GM12872 (cell line): ENCODE data around the gene HOXA4.

Experiments used
- TF ChIP-seq, protein P1 (sequence below): IDR thresholded peaks from 3 replicates; pipeline ENCODE4 v1.5.1; 2011; ENCODE audit warnings: low read depth, mild to moderate bottlenecking, low read length, moderate library complexity; ENCODE audit not compliant: insufficient read depth

The HOXA4 gene

DNA sequence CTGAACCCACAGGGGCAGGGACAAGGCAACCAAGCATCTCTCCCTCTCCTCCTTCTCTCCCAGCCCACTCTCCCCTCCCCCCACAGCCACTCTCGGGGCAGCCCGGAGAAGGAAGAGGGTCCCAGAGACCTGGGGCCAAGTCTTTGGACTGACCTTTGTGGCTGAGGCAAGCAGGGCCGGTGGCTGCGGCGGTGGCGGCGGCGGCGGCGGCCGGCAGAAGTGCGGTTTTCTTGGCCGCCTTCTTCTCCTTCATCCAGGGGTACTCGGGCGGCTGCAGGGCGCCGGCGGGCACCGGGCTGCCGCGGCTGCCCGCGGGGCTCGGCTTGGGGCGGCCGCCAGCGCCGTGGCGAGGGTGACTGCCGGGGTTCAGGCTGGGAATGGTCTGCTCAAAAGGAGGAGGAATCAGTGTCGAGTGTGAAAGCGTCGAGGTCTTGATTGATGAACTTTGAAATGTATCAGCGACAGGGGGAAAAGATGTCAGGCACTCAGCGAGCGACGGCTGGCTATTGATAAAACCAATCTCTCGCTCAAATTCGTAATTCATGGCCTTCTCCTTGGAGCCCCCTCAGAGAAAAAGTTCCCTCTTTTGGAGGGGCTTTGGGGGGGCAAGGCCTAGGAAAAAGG is 28.5 kb downstream of the HOXA4 start:
- TF ChIP-seq, protein P1, sequence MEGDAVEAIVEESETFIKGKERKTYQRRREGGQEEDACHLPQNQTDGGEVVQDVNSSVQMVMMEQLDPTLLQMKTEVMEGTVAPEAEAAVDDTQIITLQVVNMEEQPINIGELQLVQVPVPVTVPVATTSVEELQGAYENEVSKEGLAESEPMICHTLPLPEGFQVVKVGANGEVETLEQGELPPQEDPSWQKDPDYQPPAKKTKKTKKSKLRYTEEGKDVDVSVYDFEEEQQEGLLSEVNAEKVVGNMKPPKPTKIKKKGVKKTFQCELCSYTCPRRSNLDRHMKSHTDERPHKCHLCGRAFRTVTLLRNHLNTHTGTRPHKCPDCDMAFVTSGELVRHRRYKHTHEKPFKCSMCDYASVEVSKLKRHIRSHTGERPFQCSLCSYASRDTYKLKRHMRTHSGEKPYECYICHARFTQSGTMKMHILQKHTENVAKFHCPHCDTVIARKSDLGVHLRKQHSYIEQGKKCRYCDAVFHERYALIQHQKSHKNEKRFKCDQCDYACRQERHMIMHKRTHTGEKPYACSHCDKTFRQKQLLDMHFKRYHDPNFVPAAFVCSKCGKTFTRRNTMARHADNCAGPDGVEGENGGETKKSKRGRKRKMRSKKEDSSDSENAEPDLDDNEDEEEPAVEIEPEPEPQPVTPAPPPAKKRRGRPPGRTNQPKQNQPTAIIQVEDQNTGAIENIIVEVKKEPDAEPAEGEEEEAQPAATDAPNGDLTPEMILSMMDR: no peak

DNA sequence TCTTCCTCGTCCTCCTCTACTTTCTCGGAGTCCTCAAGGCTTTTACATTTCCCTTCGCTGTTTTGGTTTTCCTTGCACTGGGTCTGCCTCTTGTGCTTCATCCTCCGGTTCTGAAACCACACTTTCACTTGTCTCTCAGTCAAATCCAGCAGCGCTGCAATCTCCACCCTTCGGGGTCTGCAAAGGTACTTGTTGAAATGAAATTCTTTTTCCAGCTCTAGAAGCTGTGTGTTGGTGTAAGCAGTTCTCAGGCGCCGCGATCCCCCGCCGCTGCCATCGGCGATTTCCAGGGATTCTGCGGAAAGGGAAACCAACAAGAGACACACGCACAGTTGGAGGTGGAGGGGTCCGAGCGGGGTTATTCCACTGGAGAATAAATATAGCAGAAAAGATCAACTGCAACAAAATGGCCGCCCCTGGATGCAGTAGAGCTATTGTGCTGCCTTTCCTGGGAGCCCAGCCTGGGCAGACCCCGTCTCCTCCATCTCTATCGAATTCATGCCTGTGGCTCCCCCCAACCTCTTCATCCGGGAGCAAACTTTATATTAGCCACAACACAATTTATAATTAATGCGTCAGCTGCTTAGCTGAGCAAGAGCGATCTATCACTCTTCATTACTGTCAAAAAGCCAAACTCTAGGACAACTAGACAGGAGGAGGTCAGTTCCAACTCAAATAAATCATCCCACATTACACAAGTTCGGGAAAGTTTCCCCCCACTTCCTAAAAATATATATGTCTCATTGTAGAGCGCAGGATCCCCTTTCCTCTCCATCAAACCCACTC is 29.2 kb downstream of the HOXA4 start:
- TF ChIP-seq, protein P1: no peak

DNA sequence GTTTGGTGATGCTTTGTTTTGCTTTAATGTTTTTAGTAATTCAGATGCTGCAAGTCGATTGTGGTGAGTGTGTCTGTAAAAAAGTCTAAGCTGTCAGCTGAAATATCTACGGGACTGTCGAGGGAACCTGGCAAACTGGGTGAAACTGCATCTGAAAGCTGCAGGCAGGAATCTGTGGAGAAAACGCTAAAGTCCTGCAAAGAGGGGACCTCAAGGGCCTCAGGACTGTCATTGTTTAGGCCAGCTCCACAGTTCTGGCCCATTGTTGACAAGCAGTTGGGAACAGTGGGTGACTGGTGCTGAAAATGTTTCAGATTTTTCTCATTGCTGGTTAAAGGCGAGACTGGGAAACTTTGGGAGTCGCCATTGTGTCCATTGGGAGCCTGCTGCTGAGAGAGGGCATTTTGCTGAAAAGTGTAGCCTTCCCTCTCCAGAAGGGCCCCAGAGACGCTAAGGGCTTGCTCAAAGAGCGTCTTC is 29.8 kb downstream of the HOXA4 start:
- TF ChIP-seq, protein P1: no peak

DNA sequence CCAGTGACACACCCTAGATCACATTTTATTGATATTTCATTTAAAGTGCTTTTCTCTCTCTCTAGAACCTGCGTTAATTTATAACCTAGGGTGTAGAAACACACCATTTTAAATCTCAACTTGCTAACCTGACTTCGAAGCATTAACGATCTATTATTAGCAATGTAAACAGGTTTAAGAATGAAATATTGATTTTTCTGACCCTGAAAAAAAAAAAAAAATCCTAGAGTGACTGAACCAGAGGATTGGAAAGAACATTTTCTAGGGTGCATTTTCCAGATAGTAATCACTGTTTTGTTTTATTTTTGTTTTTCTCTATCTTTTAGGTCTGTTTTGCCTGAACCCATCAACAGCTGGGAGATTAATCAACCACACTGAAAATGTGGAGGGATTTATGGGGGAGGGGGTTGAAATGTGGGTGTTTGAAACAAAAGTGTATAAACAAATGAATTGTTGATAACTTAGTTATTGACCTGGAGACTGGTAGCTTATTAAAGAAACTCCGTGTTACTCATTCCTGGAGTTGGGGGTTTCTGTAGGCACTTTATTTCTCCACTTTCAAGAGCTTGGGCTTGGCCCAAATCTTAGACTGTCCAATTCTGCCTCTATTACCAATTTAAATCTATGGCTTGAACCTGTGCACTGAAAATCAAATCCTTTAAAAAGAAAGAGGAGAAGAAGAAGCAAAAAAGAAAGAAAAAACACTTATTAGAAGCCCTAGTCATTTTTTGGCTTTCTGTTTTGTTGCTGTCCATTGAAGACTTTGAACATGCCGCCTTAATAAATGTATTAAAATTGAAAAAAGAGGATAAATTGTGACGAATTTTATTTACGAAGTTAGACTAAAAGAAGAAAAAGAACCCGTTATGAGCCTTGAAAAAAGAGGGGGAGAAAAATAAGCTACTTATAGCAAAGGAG is 30.8 kb downstream of the HOXA4 start:
- TF ChIP-seq, protein P1: no peak

DNA sequence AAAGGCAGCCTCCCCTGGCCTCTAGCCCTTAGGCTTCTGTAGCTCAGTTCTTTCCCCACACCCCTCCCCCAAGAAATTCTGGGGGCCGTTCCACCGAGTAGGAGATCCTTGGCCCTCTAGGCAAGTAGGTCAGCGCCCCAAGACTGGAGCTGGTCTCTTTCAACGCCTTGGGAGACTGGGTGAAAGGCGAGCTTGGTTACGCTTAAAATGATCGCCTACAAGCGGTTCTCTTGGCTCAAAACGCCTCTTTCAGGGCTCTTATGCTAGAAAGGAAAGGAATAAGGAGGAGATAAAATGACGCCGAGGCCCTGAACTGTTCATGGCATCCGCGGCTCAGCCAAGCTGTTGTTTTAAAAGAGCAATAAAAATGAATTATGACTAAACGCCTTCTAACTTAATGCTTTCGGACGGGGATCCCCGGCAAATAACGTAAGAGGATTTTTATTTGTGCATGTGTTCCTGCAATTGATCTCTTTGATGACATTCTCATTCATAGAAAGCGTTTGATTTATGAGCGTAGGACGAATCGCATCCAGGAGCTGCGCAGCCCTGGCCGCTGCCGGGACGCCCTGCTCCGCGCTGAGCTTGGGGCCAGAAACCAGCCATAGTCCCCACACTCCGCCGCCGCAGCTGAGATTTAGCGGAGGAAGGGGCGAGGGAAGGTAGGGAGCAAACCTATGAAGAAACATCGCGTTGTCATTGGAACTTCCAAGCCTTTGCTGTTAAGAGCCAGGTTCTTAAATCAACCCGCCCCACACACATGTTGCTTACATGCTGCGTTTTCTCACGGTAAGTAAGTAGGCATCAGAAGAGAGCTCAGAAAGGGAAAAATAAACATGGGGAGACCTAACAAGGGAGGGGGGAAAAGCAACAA is 31.7 kb downstream of the HOXA4 start:
- TF ChIP-seq, protein P1: no peak

DNA sequence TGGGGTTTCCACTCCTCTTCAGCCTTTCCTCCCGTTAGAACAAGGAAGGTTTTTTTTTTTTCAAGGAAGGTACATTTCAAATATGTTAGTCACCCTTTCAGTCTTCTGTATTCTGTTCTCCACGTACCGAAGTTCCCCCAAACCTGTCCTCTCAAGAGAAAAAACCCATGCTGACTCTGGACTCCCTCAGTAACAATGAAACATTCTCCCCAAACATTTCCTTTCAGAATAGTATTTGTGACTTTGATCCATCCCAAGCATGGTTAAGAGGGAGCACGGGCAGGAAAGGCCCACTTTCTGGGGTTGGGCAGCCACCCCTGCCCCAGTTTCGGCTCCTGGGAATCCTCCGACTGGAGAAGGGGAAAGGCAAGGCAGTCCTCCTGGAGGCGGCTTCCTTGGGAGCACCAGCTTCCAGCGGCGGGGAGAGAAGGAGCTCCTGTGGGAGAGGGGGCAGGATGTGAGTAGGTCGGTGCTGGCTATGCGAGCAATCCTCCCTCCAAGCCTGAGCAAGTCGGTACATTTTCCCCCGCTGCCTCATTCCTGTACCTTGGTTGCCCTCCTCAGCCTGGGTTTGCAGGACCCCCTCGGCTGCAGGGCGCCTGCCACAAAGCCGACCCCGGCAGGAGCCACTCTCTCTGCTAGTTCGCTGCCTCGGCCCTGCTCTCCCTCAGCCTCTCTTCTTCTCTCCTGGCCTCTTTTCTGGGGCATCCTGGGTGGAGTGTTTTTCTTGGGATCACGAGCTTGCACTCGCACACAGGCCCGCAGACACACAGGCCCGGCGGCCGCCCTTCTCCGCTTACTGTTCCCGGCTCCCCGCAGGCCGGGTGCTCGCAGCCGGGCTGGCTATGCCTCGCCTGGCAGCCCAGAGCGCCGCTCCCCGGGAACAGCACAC is 32.6 kb downstream of the HOXA4 start:
- TF ChIP-seq, protein P1: no peak
